ENCODE measurements around the gene CKAP4. TPM values are rescaled to one million over a fixed set of nuclear protein-coding genes. Genes with fewer than 3 reads are reported as not detected.

Gene CKAP4
- total and polyA plus RNA-seq, 2 donors (not counting 3 experiments of a cell fraction or from before 2014, with no cell fraction given): 117 to 223 TPM

DNA sequence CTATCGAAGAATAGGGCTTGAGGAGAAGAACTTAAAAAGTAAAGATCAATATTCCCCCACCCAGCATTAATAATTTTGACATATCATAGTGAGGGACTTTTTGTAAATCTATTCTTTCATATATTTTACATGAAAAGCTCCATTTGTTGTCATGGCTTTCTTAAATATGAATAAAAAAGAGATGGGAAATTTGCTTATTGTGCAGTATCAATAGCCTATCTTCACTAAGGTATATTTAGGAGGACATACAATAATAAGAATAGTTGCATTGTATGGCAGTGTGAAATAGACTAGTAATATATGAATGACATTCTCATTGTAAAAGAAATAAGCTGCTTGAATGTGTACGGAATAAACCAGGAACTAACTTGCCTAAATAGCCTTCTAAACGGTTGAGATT lies 49.3 kb upstream of the CKAP4 start:
- Histone ChIP-seq H3K9me1 (replicated peaks; ENCODE audit: control insufficient read depth, extremely low read depth, insufficient read depth, low read length) (no peaks in the 10 kb centered on the region), H3K36me3 (ENCODE audit: control insufficient read depth in 2 of 2, extremely low read depth in 1 of 2, insufficient read depth in 2 of 2, low read length in 2 of 2) (no peaks in the 10 kb centered on the region), H3K9ac (replicated peaks; ENCODE audit: extremely low read depth, insufficient read depth, low read length) (no peak overlapping the region), H3K4me2 (ENCODE audit: insufficient read depth, low read length) (no peak overlapping the region), H4K20me1 (replicated peaks; ENCODE audit: control insufficient read depth, extremely low read depth, insufficient read depth, low read length) (no peaks in the 10 kb centered on the region), H3K4me3 (replicated peaks in 1 of 3; ENCODE audit: insufficient read depth in 1 of 3, low read depth in 1 of 3, low read length in 3 of 3) (no peak overlapping the region), H2AFZ (ENCODE audit: low read depth, low read length) (no peak overlapping the region), H3K27me3 (ENCODE audit: control insufficient read depth in 2 of 2, insufficient read depth in 2 of 2, low read length in 2 of 2) (peaks cover 0 to 2% of the 10 kb centered on the region in 2 experiments), H3K9me3 (replicated peaks; ENCODE audit: control insufficient read depth, insufficient read depth, low read length) (no peaks in the 10 kb centered on the region), H3K4me1 (ENCODE audit: control insufficient read depth, extremely low read depth, insufficient read depth, low read length) (peaks cover 11% of the 10 kb centered on the region), H3K27ac (ENCODE audit: insufficient read depth, low read depth, low read length) (no peak overlapping the region), H3K79me2 (ENCODE audit: control insufficient read depth, insufficient read depth, low read length) (no peaks in the 10 kb centered on the region)
- intact Hi-C loops (cut with micrococcal nuclease) (no loop called here), dilution Hi-C loops (cut with MboI; ENCODE audit: extremely low pct_ligation_motif_present, low sequenced_read_pairs) (no loop called here)
- DNase-seq (ENCODE audit: low read depth, low spot score): no peak
- BruUV-seq (replicated peaks): no TSS peak
- FAIRE-seq: no peak
- ChIA-PET CTCF (interaction anchor here (1.1 to 3.6 kb wide), 5 partner anchors 15 to 71 kb away, joined by 3 to 20 read pairs (median 3); no protein-coding TSS in a partner anchor), POLR2A (no interaction called here)
- TF ChIP-seq EZH2 (IDR thresholded peaks at IDR 0.05; ENCODE audit: borderline replicate concordance, low read depth, low read length, severe bottlenecking) (no peak), FOS (IDR thresholded peaks at IDR 0.05; ENCODE audit: borderline replicate concordance, insufficient read depth, low read length) (no peak), MYC (IDR thresholded peaks at IDR 0.05; ENCODE audit: low read depth, low read length) (no peak), POLR2A (IDR thresholded peaks at IDR 0.05; ENCODE audit: low read depth, low read length) (no peak), POLR2AphosphoS5 (IDR thresholded peaks at IDR 0.05; ENCODE audit: insufficient read depth, low read depth, low read length) (no peak), JUN (IDR thresholded peaks at IDR 0.05; ENCODE audit: borderline replicate concordance, insufficient read depth, insufficient read length, low read depth) (no peak), GATA2 (IDR thresholded peaks at IDR 0.05; ENCODE audit: insufficient read depth, insufficient read length, low read depth, low read length) (no peak)
- TF ChIP-seq, protein P1, sequence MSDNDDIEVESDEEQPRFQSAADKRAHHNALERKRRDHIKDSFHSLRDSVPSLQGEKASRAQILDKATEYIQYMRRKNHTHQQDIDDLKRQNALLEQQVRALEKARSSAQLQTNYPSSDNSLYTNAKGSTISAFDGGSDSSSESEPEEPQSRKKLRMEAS (IDR thresholded peaks at IDR 0.05; ENCODE audit: insufficient read depth, insufficient read length): no peak
- TF ChIP-seq, protein P2, sequence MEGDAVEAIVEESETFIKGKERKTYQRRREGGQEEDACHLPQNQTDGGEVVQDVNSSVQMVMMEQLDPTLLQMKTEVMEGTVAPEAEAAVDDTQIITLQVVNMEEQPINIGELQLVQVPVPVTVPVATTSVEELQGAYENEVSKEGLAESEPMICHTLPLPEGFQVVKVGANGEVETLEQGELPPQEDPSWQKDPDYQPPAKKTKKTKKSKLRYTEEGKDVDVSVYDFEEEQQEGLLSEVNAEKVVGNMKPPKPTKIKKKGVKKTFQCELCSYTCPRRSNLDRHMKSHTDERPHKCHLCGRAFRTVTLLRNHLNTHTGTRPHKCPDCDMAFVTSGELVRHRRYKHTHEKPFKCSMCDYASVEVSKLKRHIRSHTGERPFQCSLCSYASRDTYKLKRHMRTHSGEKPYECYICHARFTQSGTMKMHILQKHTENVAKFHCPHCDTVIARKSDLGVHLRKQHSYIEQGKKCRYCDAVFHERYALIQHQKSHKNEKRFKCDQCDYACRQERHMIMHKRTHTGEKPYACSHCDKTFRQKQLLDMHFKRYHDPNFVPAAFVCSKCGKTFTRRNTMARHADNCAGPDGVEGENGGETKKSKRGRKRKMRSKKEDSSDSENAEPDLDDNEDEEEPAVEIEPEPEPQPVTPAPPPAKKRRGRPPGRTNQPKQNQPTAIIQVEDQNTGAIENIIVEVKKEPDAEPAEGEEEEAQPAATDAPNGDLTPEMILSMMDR (IDR thresholded peaks at IDR 0.05; ENCODE audit: extremely low read depth in 1 of 2, insufficient read depth in 1 of 2, low read depth in 1 of 2, low read length in 2 of 2): no peak

Data from endothelial cell of umbilical vein (primary cell).